MCF 10A (cell line): ENCODE data around the gene ADM5. TPM values are rescaled to one million over a fixed set of nuclear protein-coding genes. Genes with fewer than 3 reads are reported as not detected.
A peak's percentile ranks its signal among the peaks of the same experiment; 100 is the strongest.

Experiments
- BruUV-seq: library from RNA; stranded (reverse); fragments of 400-500 nt; replicated peaks from 2 replicates; lab custom pipeline; 2021; lab: Mats Ljungman, UMichigan
- CTCF ChIA-PET: fragments of 300-600 bp; sonication (Branson Sonifier 250); formaldehyde crosslinking; extraction: SDS; loops from one replicate; lab custom pipeline; 2021; ENCODE audit warnings: antibody characterized with exemption, inconsistent platforms; lab: Yijun Ruan, JAX
- POLR2A ChIA-PET: fragments of 300-600, 350-650 bp; sonication (Branson Sonifier 250); formaldehyde crosslinking; extraction: SDS; loops from one replicate; lab custom pipeline; 2020; ENCODE audit warnings: antibody characterized with exemption, inconsistent platforms; lab: Yijun Ruan, JAX
- DNase-seq: peaks from one replicate; pipeline ENCODE4 v3.0.0-alpha.2; 2018; ENCODE audit not compliant: unreplicated experiment
- H3K27ac Mint-ChIP-seq: one replicate; pipeline ENCODE4 v1.8.0; 2022; ENCODE audit warnings: mild to moderate bottlenecking, low read depth, mixed read lengths; ENCODE audit not compliant: unreplicated experiment
- H3K27me3 Mint-ChIP-seq: one replicate; pipeline ENCODE4 v1.8.0; 2022; ENCODE audit warnings: mixed read lengths; ENCODE audit not compliant: insufficient read depth, unreplicated experiment
- H3K36me3 Mint-ChIP-seq: one replicate; pipeline ENCODE4 v1.8.0; 2022; ENCODE audit warnings: mild to moderate bottlenecking, moderate library complexity, mixed read lengths; ENCODE audit not compliant: insufficient read depth, unreplicated experiment
- H3K4me1 Mint-ChIP-seq: one replicate; pipeline ENCODE4 v1.8.0; 2022; ENCODE audit warnings: mixed read lengths; ENCODE audit not compliant: insufficient read depth, unreplicated experiment
- H3K4me3 Mint-ChIP-seq: one replicate; pipeline ENCODE4 v1.8.0; 2022; ENCODE audit warnings: mild to moderate bottlenecking, moderate library complexity, mixed read lengths; ENCODE audit not compliant: unreplicated experiment
- H3K9me3 Mint-ChIP-seq: one replicate; pipeline ENCODE4 v1.8.0; 2022; ENCODE audit warnings: mixed read lengths; ENCODE audit not compliant: unreplicated experiment
- CTCF ChIP-seq: fragments of 200-600 bp; IDR thresholded peaks from one replicate; pipeline ENCODE4 v1.8.0; 2022; ENCODE audit warnings: antibody characterized with exemption, mild to moderate bottlenecking; ENCODE audit not compliant: unreplicated experiment
- intact Hi-C: fragments of 100-400 bp; cut with micrococcal nuclease; formaldehyde crosslinking; loops from 2 replicates; pipeline ENCODE4 v1.14.1; 2022
- total RNA-seq: library from RNA; stranded (reverse); gene quantifications from 2 replicates; pipeline ENCODE4 v1.2.3, GENCODE V29; 2022

The ADM5 gene
- total RNA-seq, 1 experiment from 2014 or later: 1.8 TPM

- H3K9me3 Mint-ChIP-seq: no peaks in the 10 kb centered on the region
- CTCF ChIA-PET: interaction anchor here (0.6 kb wide), 1 partner anchor 16 kb away, joined by 3 read pairs; no protein-coding TSS in a partner anchor
- no peak overlapping the region for H3K27ac Mint-ChIP-seq
Measured at GRCh38 chr19:49688531-49689132, 762 bp upstream of the ADM5 start.

GRCh38 chr19:49690079-49690655, 773 bp downstream of the ADM5 start:
- Mint-ChIP-seq H3K9me3 (no peaks in the 10 kb centered on the region), H3K27ac (no peak overlapping the region), H3K27me3 (no peaks in the 10 kb centered on the region), H3K36me3 (peaks cover 38% of the 10 kb centered on the region), H3K4me3 (peak overlapping the region; percentile 56), H3K4me1 (peaks cover 14% of the 10 kb centered on the region)
- no TSS peak for BruUV-seq
- DNase-seq: no peak
- no peak for TF ChIP-seq CTCF
- intact Hi-C loops: no loop called here
- CTCF ChIA-PET: no interaction called here
- POLR2A ChIA-PET: interaction anchor here (0.6 to 0.7 kb wide), 2 partner anchors 12 to 77 kb away, joined by 3 to 4 read pairs; no protein-coding TSS in a partner anchor

More at GRCh38 chr19:49688531-49689132, 762 bp upstream of the ADM5 start:
- Mint-ChIP-seq H3K4me3 (no peak overlapping the region), H3K4me1 (peaks cover 14% of the 10 kb centered on the region), H3K27me3 (no peaks in the 10 kb centered on the region), H3K36me3 (peaks cover 53% of the 10 kb centered on the region)
- POLR2A ChIA-PET: interaction anchor here (0.9 kb wide), 1 partner anchor 12 kb away, joined by 5 read pairs; the partner anchor contains the start of gene PRMT1
- TF ChIP-seq CTCF: no peak
- no peak for DNase-seq
- BruUV-seq: no TSS peak
- intact Hi-C loops: no loop called here

GRCh38 chr19:49690656-49691242, 1.4 kb downstream of the ADM5 start, which contains the start of gene CPT1C:
CPT1C (plus strand) TSS chr19:49691116; CDS start chr19:49692253, 1,137 bp downstream.
- BruUV-seq: no TSS peak
- peaks cover 32% of the 10 kb centered on the region for H3K36me3 Mint-ChIP-seq
- intact Hi-C loops: no loop called here
- ChIA-PET POLR2A (interaction anchor here (0.6 kb wide), 1 partner anchor 13 kb away, joined by 4 read pairs; no protein-coding TSS in a partner anchor), CTCF (no interaction called here)
- no peaks in the 10 kb centered on the region for H3K9me3 Mint-ChIP-seq
- H3K4me3 Mint-ChIP-seq: peak within 1 kb of the TSS; percentile 56
- no peak within 1 kb of the TSS for H3K27ac Mint-ChIP-seq
- TF ChIP-seq CTCF: no peak
- no peaks in the 10 kb centered on the region for H3K27me3 Mint-ChIP-seq
- DNase-seq: peak; percentile 52
- peaks cover 14% of the 10 kb centered on the region for H3K4me1 Mint-ChIP-seq
